CD1c-positive myeloid dendritic cell (primary cell): Measurements from ENCODE around the gene EIF4G1.

Experiments used
- DNase-seq: peaks from one replicate; pipeline ENCODE4 v3.0.0-alpha.2; 2016; ENCODE audit errors: extremely low spot score

EIF4G1 gene

DNA sequence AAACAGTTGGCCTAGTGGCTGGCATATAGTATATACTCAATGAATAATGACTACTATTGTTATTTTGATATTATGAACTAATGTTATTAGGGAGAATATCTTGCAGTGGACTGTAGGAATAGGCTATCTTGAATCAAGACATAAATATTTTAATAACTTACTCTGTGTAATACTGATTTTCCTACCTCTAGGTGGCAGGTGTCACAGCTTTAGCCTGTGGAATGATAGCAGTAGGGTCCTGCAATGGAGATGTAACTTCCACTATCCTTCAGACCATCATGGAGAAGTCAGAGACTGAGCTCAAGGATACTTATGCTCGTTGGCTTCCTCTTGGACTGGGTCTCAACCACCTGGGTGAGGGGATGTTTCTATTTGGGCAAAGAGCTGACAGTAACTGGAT is 8.8 kb upstream of the EIF4G1 start:
- no peak for DNase-seq

DNA sequence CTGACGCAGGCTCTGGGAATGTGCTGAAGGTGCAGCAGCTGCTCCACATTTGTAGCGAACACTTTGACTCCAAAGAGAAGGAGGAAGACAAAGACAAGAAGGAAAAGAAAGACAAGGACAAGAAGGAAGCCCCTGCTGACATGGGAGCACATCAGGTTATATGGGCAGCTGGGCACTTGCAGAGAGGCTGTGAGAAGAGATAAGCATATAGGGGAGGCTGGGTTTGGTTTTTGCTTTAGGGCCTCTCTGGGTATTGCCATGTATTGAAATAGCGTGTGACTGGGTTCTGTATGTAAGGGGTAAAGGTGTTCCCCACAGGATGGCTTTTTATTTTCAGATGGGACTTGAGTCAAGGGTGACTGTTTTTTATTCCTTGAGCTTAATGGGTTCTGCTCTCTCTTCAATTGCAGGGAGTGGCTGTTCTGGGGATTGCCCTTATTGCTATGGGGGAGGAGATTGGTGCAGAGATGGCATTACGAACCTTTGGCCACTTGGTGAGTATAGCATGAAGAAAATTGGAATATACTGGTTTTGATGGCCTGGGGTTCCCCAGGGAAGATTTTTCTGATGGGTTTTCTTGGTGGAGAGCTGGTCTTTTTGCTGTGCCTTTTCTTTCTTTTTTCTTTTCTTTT is 7.9 kb upstream of the EIF4G1 start:
- no peak for DNase-seq

DNA sequence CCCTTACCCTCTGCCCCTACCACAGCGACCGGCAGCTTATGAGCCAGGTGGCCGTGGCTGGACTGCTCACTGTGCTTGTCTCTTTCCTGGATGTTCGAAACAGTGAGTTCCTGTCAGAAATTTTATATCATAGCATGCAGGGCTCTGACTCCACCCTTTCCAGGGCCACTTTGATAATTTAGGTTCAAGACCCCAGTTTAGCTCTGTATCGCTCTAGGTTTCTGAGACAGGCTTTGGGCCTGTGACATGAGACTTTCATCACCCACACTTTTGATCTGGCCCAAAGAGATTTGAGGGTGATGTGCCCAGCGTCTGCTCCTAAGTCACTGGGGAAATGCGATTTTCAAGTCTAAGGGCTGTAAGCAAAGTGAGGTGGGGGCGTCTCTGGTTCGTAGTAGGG is 6.5 kb upstream of the EIF4G1 start:
- no peak for DNase-seq

DNA sequence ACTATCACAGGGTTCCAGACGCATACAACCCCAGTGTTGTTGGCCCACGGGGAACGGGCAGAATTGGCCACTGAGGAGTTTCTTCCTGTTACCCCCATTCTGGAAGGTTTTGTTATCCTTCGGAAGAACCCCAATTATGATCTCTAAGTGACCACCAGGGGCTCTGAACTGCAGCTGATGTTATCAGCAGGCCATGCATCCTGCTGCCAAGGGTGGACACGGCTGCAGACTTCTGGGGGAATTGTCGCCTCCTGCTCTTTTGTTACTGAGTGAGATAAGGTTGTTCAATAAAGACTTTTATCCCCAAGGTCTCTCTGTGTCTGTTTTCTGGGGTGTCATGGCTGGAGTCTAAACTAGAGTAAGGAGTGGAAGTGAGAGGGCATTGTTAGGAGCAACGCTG is 5.7 kb upstream of the EIF4G1 start:
- DNase-seq, result no peak

DNA sequence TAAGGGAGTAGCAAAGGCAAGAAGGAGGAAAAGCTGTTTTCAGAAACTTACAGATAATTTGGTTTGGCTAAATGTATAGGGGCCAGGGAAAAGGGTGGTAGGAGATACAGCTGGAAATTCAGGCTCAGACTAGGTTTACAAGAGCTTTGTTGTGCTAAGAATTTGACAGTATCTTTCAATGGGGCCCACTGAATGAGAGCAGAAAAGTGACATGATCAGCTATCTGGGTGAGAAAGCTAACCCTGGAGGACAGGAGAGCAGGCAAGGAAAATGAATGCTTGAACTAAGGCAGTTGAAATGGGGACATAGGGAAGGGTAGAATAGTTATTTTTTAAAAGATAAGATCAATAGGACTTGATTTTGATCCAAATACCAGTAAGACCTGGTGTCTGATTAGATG is 2.8 kb upstream of the EIF4G1 start:
- DNase-seq, result no peak

DNA sequence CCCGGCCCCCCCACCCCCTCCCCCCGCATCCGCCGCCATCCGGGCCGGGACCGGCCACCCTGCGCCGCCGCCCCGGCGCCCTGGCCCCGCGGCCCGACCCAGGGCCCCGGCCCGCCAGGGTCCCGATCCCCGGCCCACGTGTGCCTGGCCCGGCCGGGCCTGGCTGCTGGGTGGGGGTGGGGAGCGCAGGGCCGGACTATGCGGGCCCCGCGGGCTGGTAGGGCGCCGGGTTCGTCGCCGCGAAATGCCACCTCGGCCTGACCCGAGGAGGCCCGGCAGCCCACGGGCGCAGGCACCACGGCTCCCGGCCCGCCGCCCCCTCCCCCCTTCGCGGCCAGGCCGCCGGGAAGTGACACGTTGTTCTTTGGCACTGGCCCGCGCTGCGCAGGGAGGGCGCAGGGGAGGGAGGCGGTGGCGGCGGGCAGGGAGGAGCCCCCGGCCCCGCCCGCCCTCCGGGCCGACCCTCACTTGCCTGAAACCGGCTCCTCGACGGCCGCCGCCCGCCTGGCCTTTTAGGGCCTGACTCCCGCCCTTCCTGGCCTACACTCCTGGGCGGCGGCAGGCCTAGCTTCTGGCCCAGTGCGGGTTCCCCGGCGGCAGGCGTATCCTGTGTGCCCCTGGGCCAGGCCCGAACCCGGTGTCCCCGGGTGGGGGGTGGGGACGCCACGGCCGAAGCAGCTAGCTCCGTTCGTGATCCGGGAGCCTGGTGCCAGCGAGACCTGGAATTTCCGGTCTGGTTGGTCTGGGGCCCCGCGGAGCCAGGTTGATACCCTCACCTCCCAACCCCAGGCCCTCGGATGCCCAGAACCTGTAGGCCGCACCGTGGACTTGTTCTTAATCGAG is 515 bp downstream of the EIF4G1 start:
- peak; percentile 79 for DNase-seq

DNA sequence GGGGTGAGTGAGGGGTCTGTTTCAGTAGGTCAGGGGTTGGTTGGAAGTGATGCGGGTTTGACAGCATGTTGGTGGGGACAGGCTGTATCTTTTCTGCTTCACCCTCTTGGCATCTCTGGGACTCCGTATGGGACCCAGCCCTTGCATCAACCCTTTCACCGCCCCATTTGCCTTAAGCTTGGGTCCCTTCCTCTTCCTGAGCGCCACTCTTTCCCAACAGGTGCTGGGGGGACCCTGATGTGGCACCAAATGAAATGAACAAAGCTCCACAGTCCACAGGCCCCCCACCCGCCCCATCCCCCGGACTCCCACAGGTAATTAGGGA is 1.1 kb downstream of the EIF4G1 start:
- peak; percentile 26 for DNase-seq

DNA sequence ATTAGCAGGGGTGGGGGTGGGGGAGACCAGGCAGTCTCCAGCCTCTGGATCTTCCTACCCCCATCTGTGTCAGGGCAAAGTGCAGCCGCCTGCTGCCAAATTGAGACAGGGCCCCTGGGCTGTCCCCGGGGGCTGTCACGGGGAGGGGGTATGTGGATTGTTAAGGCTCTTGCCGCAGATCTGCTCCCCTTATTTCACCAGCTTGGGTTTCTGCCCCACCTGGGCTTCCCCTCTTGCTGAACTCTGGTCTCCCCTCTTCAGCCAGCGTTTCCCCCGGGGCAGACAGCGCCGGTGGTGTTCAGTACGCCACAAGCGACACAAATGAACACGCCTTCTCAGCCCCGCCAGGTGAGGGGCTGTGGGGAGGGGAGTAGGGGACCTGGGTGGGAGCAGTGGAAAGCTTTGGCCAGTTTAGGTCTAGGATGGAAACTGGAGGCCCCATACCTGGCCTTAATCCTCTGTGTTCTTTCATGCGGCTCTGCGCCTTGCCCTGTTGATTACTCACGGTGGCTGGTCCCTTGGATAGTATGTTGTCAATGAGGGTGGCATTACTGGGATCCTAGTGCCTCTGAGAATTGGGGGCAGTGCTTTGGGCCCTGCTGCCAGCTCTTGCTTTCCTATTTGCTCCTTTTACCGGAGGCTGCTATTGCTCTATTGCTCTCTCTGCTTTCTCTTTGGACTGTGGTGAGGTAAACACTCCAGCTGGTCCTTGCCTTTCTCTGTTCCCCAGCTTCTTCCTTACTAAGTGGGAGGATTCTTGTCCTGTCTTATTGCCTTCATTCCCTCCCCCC is 1.7 kb downstream of the EIF4G1 start:
- no peak for DNase-seq

DNA sequence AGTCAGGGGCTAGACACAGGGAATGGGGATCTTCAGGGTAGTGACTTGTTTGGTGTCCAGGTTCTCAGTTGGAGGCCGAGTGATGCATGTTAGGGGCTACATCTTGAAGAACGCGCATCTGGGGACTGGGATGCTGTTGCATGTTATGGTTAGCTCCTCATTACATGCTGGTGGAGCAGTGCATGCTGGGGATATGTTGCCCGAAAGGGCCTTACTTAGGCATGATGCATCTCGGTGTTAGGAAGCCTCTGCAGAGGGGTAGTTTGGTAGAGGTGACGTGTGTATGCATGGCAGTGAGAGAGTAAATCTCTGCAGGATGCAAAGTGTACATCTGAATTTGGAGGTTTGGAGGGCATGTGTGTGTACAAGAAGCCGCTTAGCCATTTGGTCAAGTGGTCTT is 2.4 kb downstream of the EIF4G1 start:
- no peak for DNase-seq

DNA sequence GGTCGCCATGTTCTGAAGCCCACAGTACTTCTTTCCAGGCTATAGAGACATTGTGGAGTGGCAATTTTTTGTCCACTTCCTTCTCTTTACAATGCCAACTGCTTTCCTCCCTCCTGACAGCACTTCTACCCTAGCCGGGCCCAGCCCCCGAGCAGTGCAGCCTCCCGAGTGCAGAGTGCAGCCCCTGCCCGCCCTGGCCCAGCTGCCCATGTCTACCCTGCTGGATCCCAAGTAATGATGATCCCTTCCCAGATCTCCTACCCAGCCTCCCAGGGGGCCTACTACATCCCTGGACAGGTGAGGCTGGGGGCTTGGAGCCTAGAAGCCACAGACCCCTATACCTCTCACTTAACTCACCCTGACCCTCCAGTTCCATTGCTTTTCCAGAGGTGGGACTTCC is 2.8 kb downstream of the EIF4G1 start:
- no peak for DNase-seq

DNA sequence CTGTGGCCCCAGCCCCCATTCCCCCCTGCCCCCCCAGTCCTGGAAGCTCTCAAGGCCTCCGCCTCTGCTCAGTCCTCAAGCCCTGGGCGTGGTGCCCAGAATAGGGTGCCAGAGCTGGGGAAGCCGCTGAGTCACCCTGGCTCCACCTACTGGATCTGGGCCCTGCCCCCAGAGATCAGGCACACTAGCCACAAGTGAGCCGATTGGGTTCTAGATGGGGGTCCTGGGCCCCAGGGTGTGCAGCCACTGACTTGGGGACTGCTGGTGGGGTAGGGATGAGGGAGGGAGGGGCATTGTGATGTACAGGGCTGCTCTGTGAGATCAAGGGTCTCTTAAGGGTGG is 5.7 kb downstream of the EIF4G1 start:
- peak; percentile 85 for DNase-seq

DNA sequence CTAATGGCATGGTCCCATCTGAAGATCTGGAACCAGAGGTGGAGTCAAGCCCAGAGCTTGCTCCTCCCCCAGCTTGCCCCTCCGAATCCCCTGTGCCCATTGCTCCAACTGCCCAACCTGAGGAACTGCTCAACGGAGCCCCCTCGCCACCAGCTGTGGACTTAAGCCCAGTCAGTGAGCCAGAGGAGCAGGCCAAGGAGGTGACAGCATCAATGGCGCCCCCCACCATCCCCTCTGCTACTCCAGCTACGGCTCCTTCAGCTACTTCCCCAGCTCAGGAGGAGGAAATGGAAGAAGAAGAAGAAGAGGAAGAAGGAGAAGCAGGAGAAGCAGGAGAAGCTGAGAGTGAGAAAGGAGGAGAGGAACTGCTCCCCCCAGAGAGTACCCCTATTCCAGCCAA is 7.3 kb downstream of the EIF4G1 start:
- no peak for DNase-seq

DNA sequence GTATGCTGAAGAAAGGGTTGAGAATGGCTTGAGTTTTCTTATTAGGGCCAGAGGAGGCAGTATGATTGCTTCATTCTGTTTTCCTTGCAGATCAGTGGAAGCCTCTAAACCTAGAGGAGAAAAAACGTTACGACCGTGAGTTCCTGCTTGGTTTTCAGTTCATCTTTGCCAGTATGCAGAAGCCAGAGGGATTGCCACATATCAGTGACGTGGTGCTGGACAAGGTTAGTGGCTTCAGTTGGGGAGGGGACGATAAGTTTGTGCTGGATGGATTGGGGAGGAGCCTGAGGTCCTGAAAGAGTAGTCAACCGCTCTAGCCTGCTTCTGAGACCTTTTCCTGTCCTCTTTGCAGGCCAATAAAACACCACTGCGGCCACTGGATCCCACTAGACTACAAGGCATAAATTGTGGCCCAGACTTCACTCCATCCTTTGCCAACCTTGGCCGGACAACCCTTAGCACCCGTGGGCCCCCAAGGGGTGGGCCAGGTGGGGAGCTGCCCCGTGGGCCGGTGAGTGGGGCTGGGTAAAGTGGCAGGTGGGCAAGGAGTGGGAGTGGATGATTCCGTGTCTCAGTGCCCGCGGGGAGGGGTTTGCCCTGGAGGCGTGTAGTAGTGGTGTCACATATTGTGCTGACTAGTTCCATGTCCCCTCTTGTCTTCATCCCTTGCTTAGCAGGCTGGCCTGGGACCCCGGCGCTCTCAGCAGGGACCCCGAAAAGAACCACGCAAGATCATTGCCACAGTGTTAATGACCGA is 8.5 kb downstream of the EIF4G1 start:
- DNase-seq, result peak; percentile 85

DNA sequence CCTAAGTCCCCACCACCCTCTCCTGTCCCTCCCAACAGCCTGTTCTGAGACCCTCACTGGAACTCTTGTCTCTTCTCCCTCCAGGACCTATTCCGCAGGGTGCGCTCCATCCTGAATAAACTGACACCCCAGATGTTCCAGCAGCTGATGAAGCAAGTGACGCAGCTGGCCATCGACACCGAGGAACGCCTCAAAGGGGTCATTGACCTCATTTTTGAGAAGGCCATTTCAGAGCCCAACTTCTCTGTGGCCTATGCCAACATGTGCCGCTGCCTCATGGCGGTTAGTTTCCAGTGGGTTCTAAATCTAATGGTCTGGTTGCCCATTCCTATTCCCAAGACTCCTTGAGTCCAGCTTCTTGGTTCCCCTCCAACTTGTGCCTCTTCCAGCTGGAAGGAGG is 9.3 kb downstream of the EIF4G1 start:
- no peak for DNase-seq

DNA sequence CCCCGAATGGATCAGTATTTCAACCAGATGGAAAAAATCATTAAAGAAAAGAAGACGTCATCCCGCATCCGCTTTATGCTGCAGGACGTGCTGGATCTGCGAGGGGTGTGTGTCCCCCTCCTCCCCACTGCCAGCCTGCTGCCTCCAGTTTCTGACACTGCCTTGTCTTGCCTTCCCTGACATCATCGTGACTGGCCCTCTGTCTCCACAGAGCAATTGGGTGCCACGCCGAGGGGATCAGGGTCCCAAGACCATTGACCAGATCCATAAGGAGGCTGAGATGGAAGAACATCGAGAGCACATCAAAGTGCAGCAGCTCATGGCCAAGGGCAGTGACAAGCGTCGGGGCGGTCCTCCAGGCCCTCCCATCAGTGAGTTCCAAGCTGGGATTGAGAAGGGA is 10.9 kb downstream of the EIF4G1 start:
- DNase-seq, result no peak

DNA sequence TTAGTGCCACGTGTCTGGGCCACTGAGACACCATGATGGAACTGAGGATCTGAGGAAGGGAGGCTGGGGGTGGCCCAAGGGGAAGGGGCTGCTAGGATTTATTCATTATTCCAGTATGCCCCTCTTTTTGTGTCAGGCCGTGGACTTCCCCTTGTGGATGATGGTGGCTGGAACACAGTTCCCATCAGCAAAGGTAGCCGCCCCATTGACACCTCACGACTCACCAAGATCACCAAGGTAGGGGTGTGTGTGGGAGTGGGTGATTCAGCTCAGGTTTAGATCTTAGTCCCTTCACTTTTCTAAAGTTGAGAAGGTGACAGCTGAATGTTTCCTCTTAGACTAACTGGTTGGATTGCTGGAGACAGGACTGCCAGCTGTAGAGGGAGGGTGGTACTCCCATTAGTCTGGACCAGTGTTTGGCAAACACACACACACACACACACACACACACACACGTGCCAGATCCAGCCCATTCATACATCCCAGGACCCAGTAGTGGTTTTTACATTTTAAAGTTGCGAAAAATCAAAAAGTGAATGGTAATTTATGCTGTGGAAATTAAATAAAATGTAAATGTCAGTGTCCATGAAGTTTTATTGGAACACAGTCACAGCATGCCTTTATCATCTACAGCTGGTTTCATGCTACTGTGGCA is 11.4 kb downstream of the EIF4G1 start:
- no peak for DNase-seq

DNA sequence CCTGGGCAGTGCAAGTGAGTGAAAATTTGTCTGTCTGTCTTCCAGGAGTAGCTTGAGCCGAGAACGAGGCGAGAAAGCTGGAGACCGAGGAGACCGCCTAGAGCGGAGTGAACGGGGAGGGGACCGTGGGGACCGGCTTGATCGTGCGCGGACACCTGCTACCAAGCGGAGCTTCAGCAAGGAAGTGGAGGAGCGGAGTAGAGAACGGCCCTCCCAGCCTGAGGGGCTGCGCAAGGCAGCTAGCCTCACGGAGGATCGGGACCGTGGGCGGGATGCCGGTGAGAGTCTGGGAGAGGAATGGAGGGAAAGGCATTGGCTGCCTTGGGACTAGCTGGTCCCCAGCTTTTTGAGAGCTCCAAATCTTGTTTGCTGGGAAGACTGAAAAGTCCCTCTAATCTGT is 12.8 kb downstream of the EIF4G1 start:
- DNase-seq, result no peak

DNA sequence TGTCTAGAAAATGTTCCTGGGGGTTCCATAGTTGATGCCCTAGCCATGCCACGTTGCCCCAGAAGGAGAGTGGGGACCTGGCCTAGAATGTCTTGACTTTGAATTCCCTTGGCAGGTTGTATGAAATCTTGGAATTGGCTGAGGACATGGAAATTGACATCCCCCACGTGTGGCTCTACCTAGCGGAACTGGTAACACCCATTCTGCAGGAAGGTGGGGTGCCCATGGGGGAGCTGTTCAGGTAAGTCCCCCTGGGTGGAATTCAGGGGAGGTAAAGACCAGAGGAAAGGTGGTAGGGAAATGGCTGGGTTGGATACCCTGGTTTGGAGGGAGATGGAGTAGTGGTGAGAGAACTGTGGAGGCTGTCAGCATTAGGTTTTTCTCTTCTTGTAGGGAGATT is 14.1 kb downstream of the EIF4G1 start:
- no peak for DNase-seq

DNA sequence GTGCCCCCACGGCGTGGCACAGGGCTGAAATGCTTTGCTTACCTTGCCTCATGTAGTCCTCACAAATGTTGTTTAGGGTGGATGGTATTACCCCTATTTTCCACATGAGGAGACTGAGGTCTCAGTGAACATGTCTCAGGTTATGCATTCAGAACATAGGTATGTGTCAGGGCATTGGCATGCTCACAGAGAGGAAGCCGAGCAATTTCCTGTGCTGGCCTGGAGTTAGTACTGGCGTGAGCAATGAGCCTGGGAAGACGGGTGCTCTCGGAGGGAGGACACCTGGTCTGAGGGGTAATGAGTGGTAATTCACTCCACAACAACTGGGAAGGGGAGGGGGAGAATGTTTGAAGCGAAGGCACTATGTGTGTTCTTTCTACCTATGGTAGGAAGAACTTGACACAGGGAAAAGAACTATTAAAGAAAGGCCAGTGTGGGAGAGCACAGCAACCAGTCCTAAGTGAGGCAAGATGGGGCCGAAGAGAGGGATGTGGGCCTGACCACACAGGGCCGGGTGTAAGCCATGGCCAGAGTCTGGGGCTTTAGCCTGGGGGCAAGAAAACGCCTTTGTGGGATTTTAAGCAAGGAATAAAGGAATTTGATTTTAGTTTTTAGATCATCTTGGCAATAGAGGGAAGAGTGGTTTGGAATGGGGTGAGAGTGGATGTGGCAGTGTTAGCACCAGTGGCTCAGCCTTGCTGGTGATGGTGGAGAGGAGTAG is 18.1 kb downstream of the EIF4G1 start:
- DNase-seq, result no peak

DNA sequence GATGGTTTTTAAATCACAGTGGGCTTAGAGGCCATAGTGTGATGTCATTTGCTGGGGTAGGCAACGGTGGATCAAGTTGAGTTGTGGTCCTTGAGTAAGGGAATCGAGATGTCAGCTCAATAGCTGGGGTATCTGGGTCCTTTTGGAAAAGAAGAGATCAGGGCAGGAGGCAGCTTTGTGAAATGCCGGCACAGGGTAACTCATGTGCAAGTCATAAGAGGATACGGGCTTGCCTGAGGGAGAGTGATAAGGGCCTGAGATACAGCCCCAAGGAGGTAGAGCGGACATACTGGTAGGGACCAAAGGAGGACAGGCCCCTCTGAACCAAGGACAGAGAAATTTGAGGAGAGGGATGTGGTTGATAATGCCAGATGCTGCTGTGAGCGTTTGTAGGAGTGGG is 18.8 kb downstream of the EIF4G1 start:
- DNase-seq, result no peak

DNA sequence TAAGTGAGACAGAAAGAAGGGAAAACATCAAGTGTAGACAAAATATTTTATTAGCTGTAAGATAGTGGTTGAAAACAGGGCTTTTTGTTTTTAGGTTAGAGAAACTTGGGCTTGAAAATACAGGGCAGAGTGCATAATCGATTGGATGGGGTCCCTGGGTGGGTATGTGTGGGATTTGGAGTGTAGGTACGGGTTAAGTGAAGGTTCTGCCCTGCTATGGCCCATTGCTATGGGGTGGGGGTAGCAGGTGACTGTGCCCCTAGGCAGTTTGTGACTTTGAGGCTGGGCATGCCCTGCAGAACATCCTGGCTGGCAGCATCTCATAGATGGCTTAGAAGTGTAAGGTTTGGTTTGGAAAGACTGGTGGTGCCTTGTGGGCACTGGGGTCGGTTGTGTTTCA is 19.3 kb downstream of the EIF4G1 start:
- no peak for DNase-seq
